ENCODE measurements around the gene SLC13A4. TPM values are rescaled to one million over a fixed set of nuclear protein-coding genes. Genes with fewer than 3 reads are reported as not detected.
A peak's percentile ranks its signal among the peaks of the same experiment; 100 is the strongest.

Gene SLC13A4
- total RNA-seq, 1 donor from 2014 or later = not detected

- Histone ChIP-seq H3K4me1 (peaks cover under 1% of the 10 kb centered on the region), H3K4me3 (no peak overlapping the region), H3K9me3 (no peaks in the 10 kb centered on the region), H3K36me3 (no peaks in the 10 kb centered on the region), H3K27me3 (no peaks in the 10 kb centered on the region), H3K27ac (no peak overlapping the region)
- TF ChIP-seq, protein P1, sequence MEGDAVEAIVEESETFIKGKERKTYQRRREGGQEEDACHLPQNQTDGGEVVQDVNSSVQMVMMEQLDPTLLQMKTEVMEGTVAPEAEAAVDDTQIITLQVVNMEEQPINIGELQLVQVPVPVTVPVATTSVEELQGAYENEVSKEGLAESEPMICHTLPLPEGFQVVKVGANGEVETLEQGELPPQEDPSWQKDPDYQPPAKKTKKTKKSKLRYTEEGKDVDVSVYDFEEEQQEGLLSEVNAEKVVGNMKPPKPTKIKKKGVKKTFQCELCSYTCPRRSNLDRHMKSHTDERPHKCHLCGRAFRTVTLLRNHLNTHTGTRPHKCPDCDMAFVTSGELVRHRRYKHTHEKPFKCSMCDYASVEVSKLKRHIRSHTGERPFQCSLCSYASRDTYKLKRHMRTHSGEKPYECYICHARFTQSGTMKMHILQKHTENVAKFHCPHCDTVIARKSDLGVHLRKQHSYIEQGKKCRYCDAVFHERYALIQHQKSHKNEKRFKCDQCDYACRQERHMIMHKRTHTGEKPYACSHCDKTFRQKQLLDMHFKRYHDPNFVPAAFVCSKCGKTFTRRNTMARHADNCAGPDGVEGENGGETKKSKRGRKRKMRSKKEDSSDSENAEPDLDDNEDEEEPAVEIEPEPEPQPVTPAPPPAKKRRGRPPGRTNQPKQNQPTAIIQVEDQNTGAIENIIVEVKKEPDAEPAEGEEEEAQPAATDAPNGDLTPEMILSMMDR (IDR thresholded peaks at IDR 0.05) = no peak
- TF ChIP-seq POLR2A (IDR thresholded peaks at IDR 0.05) (no peak), POLR2AphosphoS5 (IDR thresholded peaks at IDR 0.05; ENCODE audit: insufficient read depth in 1 of 2, low read depth in 1 of 2) (no peak)
- intact Hi-C loops (cut with DNase I) = no loop called here
- no peak for DNase-seq (ENCODE audit: extremely low spot score in 2 of 2)
These were observed 16.9 kb downstream of the SLC13A4 start for GRCh38 chr7:135711139-135711469.

GRCh38 chr7:135710417-135711138 lies 17.4 kb downstream of the SLC13A4 start:
- H3K4me3 ChIP-seq = peak overlapping the region in 1 of 2 donors; percentile 27
- H3K4me1 ChIP-seq = peaks cover 5% of the 10 kb centered on the region
- TF ChIP-seq POLR2A (IDR thresholded peaks at IDR 0.05) (no peak), POLR2AphosphoS5 (IDR thresholded peaks at IDR 0.05; ENCODE audit: insufficient read depth in 1 of 2, low read depth in 1 of 2) (no peak)
- TF ChIP-seq, protein P1 (IDR thresholded peaks at IDR 0.05) = no peak
- no peaks in the 10 kb centered on the region for H3K36me3 ChIP-seq
- H3K27ac ChIP-seq = no peak overlapping the region
- intact Hi-C loops (cut with DNase I) = no loop called here
- DNase-seq (ENCODE audit: extremely low spot score in 2 of 2) = no peak
- no peaks in the 10 kb centered on the region for H3K27me3 ChIP-seq
- H3K9me3 ChIP-seq = no peaks in the 10 kb centered on the region

DNA sequence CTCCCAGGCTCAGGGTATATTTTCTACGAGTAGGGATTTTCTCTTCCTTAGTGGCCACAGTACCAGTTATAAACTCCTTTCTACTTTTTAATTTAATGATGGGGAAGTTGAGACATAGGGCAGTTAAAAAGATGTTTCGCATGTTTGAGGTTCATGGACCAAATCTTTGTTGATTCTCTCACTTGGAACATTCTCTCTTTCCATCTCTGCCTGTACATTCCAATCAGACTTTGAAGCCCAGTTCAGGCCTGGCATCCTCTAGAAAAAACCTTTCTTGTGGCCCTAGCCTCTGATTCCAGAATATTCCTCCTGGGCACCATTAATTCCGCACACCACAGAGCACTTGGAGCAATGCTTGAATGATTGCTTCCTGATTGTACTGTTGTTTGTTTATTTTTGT lies 18.5 kb downstream of the SLC13A4 start:
- Histone ChIP-seq H3K27ac (no peak overlapping the region), H3K36me3 (no peaks in the 10 kb centered on the region), H3K9me3 (no peaks in the 10 kb centered on the region), H3K4me1 (peaks cover 5% of the 10 kb centered on the region), H3K4me3 (no peak overlapping the region), H3K27me3 (no peaks in the 10 kb centered on the region)
- TF ChIP-seq POLR2A (IDR thresholded peaks at IDR 0.05) = no peak
- no peak for DNase-seq (ENCODE audit: extremely low spot score in 2 of 2)
- intact Hi-C loops (cut with DNase I) = no loop called here

DNA sequence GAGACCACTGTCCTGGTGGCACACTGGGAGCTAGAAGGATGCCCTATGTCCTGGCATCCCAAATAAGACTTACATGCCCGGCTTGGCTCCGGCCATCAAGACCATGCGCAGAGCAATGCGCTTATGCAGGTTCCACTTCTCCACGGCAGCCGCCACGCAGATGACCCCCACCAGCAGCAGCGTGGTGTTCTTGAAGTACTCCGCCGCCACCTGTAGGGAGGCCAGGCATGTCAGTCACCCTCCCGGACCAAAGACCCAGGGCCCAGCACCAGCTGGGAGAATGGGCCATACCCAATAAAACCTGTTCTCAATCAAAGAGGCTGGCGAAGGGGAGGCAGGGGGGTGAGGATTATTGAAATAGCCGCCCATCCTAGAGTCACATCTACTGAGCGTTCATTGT lies 19.9 kb downstream of the SLC13A4 start:
- H3K4me1 ChIP-seq = peaks cover 5% of the 10 kb centered on the region
- no peaks in the 10 kb centered on the region for H3K36me3 ChIP-seq
- no peak overlapping the region for H3K4me3 ChIP-seq
- TF ChIP-seq POLR2AphosphoS5 (IDR thresholded peaks at IDR 0.05; ENCODE audit: insufficient read depth in 1 of 2, low read depth in 1 of 2) = no peak
- TF ChIP-seq, protein P1 (IDR thresholded peaks at IDR 0.05) = no peak
- no peak for TF ChIP-seq POLR2A (IDR thresholded peaks at IDR 0.05)
- intact Hi-C loops (cut with DNase I) = no loop called here
- no peaks in the 10 kb centered on the region for H3K27me3 ChIP-seq
- DNase-seq (ENCODE audit: extremely low spot score in 2 of 2) = no peak
- H3K27ac ChIP-seq = no peak overlapping the region
- no peaks in the 10 kb centered on the region for H3K9me3 ChIP-seq

DNA sequence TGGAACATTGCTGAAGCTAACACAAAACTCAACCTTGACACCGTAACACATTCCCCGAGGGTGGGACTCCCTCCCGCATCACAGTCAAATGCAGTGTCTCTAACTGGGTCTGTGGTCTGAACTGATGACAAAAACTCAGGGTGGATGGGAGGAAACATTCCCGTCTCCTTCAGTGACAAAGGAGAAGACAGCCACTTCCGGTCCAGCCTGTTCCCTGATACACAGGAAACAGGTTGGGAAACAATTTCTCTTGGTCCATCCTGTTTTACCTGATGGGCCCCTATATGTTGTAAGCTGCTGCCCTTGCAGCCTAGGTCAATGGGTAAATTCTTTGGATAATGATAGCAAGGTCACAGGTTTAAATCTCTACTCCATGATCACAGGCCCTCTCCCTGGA lies 20.4 kb downstream of the SLC13A4 start:
- no peaks in the 10 kb centered on the region for H3K9me3 ChIP-seq
- H3K4me3 ChIP-seq = no peak overlapping the region
- no peaks in the 10 kb centered on the region for H3K27me3 ChIP-seq
- peaks cover 5% of the 10 kb centered on the region for H3K4me1 ChIP-seq
- TF ChIP-seq, protein P1 (IDR thresholded peaks at IDR 0.05) = no peak
- TF ChIP-seq POLR2A (IDR thresholded peaks at IDR 0.05) = no peak
- TF ChIP-seq POLR2AphosphoS5 (IDR thresholded peaks at IDR 0.05; ENCODE audit: insufficient read depth in 1 of 2, low read depth in 1 of 2) = no peak
- H3K36me3 ChIP-seq = no peaks in the 10 kb centered on the region
- intact Hi-C loops (cut with DNase I) = no loop called here
- no peak for DNase-seq (ENCODE audit: extremely low spot score in 2 of 2)
- no peak overlapping the region for H3K27ac ChIP-seq
